K562 (cell line): ENCODE results near the gene SH2D3A. TPM values are rescaled to one million over a fixed set of nuclear protein-coding genes. Genes with fewer than 3 reads are reported as not detected.

Source experiments
- FUS ChIP-seq: fragments of 200-400 bp; formaldehyde crosslinking; optimal IDR thresholded peaks from 2 replicates; pipeline ENCODE3; 2017; ENCODE audit warnings: low read depth, low read length
- HDGF ChIP-seq: fragments of 450-650 bp; IDR thresholded peaks from 2 replicates; pipeline ENCODE4 v1.6.1; 2016
- MAZ ChIP-seq, 2 experiments: fragments of 450-650 bp in 1 of 2; sonication (generic) in 1 of 2; formaldehyde crosslinking; IDR thresholded peaks in 1 of 2; conservative IDR thresholded peaks in 1 of 2; 2 replicates each; pipeline versions ENCODE4 v1.4.0 to v1.5.0; 2020; ENCODE audit warnings: mild to moderate bottlenecking in 1 of 2, missing genetic modification reagents in 1 of 2
- MCM7 ChIP-seq, 2 experiments: fragments of 450-650 bp; IDR thresholded peaks; 2 replicates each; pipeline ENCODE4 v1.6.1; 2016 to 2018
- RBM22 ChIP-seq: fragments of 200-400 bp; formaldehyde crosslinking; IDR thresholded peaks from 2 replicates; pipeline ENCODE4 v1.6.1; 2018; ENCODE audit warnings: low read length, low read depth; ENCODE audit not compliant: poor library complexity, severe bottlenecking
- VEZF1 ChIP-seq: fragments of 200-800 bp; sonication (Bioruptor generic); IDR thresholded peaks from 2 replicates; pipeline ENCODE4 v1.6.1; 2017; ENCODE audit warnings: missing genetic modification characterization, missing compliant biosample characterization
- ZC3H11A ChIP-seq: IDR thresholded peaks from 2 replicates; pipeline ENCODE4 v1.6.1; 2012; ENCODE audit warnings: low read depth, low read length, improper control_type of control experiment
- ZHX1 ChIP-seq: fragments of 150-350 bp; conservative IDR thresholded peaks from 2 replicates; pipeline ENCODE4 v1.6.1; 2014; ENCODE audit warnings: low read length
- ZNF407 ChIP-seq: fragments of 450-650 bp; IDR thresholded peaks from 2 replicates; pipeline ENCODE4 v1.6.1; 2016; ENCODE audit warnings: low read depth
- ZNF79 ChIP-seq: fragments of 250-450 bp; sonication (Bioruptor Pico); IDR thresholded peaks from 2 replicates; pipeline ENCODE4 v1.4.0; 2020; ENCODE audit warnings: low read depth, mild to moderate bottlenecking, moderate library complexity
- polyA plus RNA-seq, 8 experiments: library from polyadenylated mRNA; depleted of rRNA in 4 of 8; stranded (reverse) in 5 of 8; unstranded in 3 of 8; fragments of >200 nt; fragmentation: Nextera tagmentation in 2 of 8; fragmentation: Illumina TruSeq in 1 of 8; extraction: Ambion mirVana in 2 of 8; extraction: Trizol in 1 of 8; gene quantifications; 2 replicates each; pipeline versions ENCODE4 v1.2.1 to v1.2.3, GENCODE V29; 2011 to 2014; ENCODE audit warnings: inconsistent platforms in 1 of 8, missing spikeins in 1 of 8
- total RNA-seq, 7 experiments: library from RNA; depleted of rRNA in 6 of 7; stranded (reverse); fragments of >200 nt in 6 of 7; fragmentation: Illumina TruSeq in 2 of 7; extraction: Trizol in 2 of 7; gene quantifications; 2 replicates each; pipeline versions ENCODE4 v1.2.1 to v1.2.3, GENCODE V29; 2011 to 2021; ENCODE audit warnings: low replicate concordance in 1 of 7
- TF ChIP-seq, protein P1 (sequence below): IDR thresholded peaks from 2 replicates; pipeline ENCODE4 v1.6.1; 2014; ENCODE audit warnings: antibody characterized with exemption

SH2D3A gene
- total and polyA plus RNA-seq, 9 of the 15 experiments (the other 6 are each of a cell fraction or from before 2014, with no cell fraction given): 0.75 to 26.3 (median 8.9) TPM

DNA sequence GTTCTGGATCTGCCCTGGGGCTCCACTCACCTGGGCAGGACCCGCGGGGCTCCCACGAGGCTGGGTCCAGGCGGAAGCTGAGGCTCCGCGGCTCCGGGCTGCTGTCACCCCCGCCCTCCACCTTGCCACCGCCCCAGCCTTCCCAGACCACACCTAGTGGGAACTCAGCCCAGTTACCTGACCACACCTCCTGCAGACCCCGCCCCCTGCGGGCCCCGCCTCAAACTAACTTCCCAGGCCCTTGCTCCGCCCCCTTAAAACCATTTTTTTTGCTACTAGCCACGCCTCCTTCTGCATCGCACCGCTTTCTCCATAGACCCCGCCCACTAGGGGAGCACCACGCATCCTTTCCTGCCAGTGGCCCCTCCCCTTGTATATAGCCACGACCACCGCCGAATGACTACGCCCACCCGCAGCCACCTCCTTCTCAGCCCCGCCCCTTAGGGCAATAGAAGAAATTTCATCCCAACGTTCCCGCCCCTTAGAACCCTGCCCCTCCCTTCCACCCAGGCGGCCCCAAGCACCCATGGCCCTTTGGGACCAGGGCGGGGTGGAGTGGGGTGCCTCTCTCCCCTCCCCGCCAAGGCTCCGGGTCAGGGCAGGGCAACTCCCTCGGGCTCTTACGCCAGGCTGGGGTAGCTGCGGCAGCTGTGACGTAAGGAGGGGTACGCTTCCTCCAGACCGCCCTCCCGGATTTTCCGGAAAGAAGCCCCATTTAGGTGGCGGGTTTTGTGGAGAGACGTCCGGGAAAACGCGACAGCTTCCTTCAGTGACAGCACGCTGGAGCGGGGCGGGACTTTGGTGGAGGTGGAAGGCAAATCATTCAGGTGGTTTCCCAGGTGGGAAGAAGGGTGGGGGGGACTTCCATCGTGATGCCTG lies at the start of gene SH2D3A (continued):
- no peak for TF ChIP-seq ZNF407
- TF ChIP-seq RBM22: no peak
- TF ChIP-seq ZC3H11A: no peak
- no peak for TF ChIP-seq ZNF79 (CRISPR knock-in tag)
- no peak for TF ChIP-seq FUS
- peak; percentile 40 to 78; a peak in 3 of 4 replicates for TF ChIP-seq MAZ (CRISPR knock-in tag; conservative IDR thresholded peaks at IDR 0.05 in 1 of 2, IDR thresholded peaks at IDR 0.05 in 1 of 2)
- TF ChIP-seq ZHX1: no peak
- no peak for TF ChIP-seq MCM7 (IDR thresholded peaks at IDR 0.05)
- TF ChIP-seq HDGF: peak; percentile 85
- TF ChIP-seq, protein P1, sequence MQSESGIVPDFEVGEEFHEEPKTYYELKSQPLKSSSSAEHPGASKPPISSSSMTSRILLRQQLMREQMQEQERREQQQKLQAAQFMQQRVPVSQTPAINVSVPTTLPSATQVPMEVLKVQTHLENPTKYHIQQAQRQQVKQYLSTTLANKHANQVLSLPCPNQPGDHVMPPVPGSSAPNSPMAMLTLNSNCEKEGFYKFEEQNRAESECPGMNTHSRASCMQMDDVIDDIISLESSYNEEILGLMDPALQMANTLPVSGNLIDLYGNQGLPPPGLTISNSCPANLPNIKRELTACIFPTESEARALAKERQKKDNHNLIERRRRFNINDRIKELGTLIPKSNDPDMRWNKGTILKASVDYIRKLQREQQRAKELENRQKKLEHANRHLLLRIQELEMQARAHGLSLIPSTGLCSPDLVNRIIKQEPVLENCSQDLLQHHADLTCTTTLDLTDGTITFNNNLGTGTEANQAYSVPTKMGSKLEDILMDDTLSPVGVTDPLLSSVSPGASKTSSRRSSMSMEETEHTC: no peak
- peak; percentile 80 for TF ChIP-seq VEZF1 (CRISPR knock-in tag)
